Ishikawa (cell line): ENCODE results near the gene XXYLT1.

Source experiments
- CREB1 ChIP-seq: IDR thresholded peaks from 2 replicates; pipeline ENCODE4 v1.6.1; 2012; ENCODE audit warnings: low read depth
- MAX ChIP-seq: IDR thresholded peaks from 2 replicates; pipeline ENCODE4 v1.6.1; 2012
- REST ChIP-seq: IDR thresholded peaks from 2 replicates; pipeline ENCODE4 v1.6.1; 2012; ENCODE audit warnings: low read depth, mild to moderate bottlenecking
- TAF1 ChIP-seq: IDR thresholded peaks from 2 replicates; pipeline ENCODE4 v1.6.1; 2012; ENCODE audit warnings: low read depth, mild to moderate bottlenecking
- TCF12 ChIP-seq: IDR thresholded peaks from 2 replicates; pipeline ENCODE4 v1.6.1; 2012; ENCODE audit warnings: low read depth
- TEAD4 ChIP-seq: IDR thresholded peaks from 2 replicates; pipeline ENCODE4 v1.6.1; 2012
- USF1 ChIP-seq: IDR thresholded peaks from 2 replicates; pipeline ENCODE4 v1.6.1; 2012

- no peak for TF ChIP-seq TAF1
- no peak for TF ChIP-seq MAX
- TF ChIP-seq REST = no peak
- no peak for TF ChIP-seq TEAD4
- no peak for TF ChIP-seq CREB1
- TF ChIP-seq USF1 = no peak
- no peak for TF ChIP-seq TCF12
Measured at GRCh38 chr3:195307711-195308110, 36.8 kb upstream of the XXYLT1 start.
